ENCODE data around the gene SEPTIN6. TPM values are rescaled to one million over a fixed set of nuclear protein-coding genes. Genes with fewer than 3 reads are reported as not detected.

The SEPTIN6 gene
- polyA plus RNA-seq, 1 of the 3 experiments (the other 2 are of a cell fraction): 33.1 TPM

GRCh38 chrX:119726900-119727555 lies 34.1 kb upstream of the SEPTIN6 start:
- Histone ChIP-seq H3K36me3 (replicated peaks in 1 of 2; ENCODE audit: control insufficient read depth in 1 of 2, insufficient read depth in 2 of 2, low read length in 1 of 2) (no peaks in the 10 kb centered on the region), H3K79me2 (ENCODE audit: insufficient read depth) (no peaks in the 10 kb centered on the region), H2AFZ (ENCODE audit: low read depth) (no peak overlapping the region), H3F3A (replicated peaks; ENCODE audit: insufficient read depth) (no peaks in the 10 kb centered on the region), H3K9ac (no peak overlapping the region), H3K9me3 (no peaks in the 10 kb centered on the region), H3K27ac (ENCODE audit: low read depth in 2 of 2, low read length in 1 of 2) (no peak overlapping the region), H3K4me3 (ENCODE audit: low read depth in 2 of 2, low read length in 1 of 2) (no peak overlapping the region), H3K4me2 (no peak overlapping the region), H3K4me1 (ENCODE audit: control insufficient read depth in 1 of 2, insufficient read depth in 2 of 2, low read depth in 1 of 2, low read length in 1 of 2) (no peaks in the 10 kb centered on the region), H4K20me1 (ENCODE audit: insufficient read depth) (no peaks in the 10 kb centered on the region), H3K27me3 (ENCODE audit: insufficient read depth) (peaks cover 19% of the 10 kb centered on the region; the same call in 1 of the 2 replicates), H3K9me2 (no peaks in the 10 kb centered on the region)
- POLR2A ChIA-PET: no interaction called here
- 39% methylated on average over 6 of the region's 7 CpGs for WGBS (ENCODE audit: low lambda C conversion rate)
- CTCF ChIA-PET: interaction anchor here (1.6 to 4.2 kb wide), 2 partner anchors 22 to 210 kb away, joined by 6 to 31 read pairs; no protein-coding TSS in a partner anchor
- DNase-seq: no peak
- no peak for TF ChIP-seq EP300 (IDR thresholded peaks at IDR 0.05; ENCODE audit: borderline replicate concordance in 1 of 2, low read depth in 1 of 2, low read length in 1 of 2)
- TF ChIP-seq PBX3 (IDR thresholded peaks at IDR 0.05): no peak
- TF ChIP-seq ZBTB33 (IDR thresholded peaks at IDR 0.05; ENCODE audit: borderline replicate concordance, low read depth): no peak

- no peak for DNase-seq
- Histone ChIP-seq H3K27ac (ENCODE audit: low read depth in 2 of 2, low read length in 1 of 2) (no peak overlapping the region), H3K4me1 (ENCODE audit: control insufficient read depth in 1 of 2, insufficient read depth in 2 of 2, low read depth in 1 of 2, low read length in 1 of 2) (no peaks in the 10 kb centered on the region), H3K4me3 (ENCODE audit: low read depth in 2 of 2, low read length in 1 of 2) (no peak overlapping the region), H4K20me1 (ENCODE audit: insufficient read depth) (no peaks in the 10 kb centered on the region), H3K9ac (no peak overlapping the region), H3F3A (replicated peaks; ENCODE audit: insufficient read depth) (no peaks in the 10 kb centered on the region), H3K79me2 (ENCODE audit: insufficient read depth) (no peaks in the 10 kb centered on the region), H3K36me3 (replicated peaks in 1 of 2; ENCODE audit: control insufficient read depth in 1 of 2, insufficient read depth in 2 of 2, low read length in 1 of 2) (no peaks in the 10 kb centered on the region), H3K27me3 (ENCODE audit: insufficient read depth) (no peaks in the 10 kb centered on the region; the same call in 1 of the 2 replicates), H3K9me2 (no peaks in the 10 kb centered on the region), H3K9me3 (no peaks in the 10 kb centered on the region), H2AFZ (ENCODE audit: low read depth) (no peak overlapping the region), H3K4me2 (no peak overlapping the region)
- no peak for TF ChIP-seq GABPA (IDR thresholded peaks at IDR 0.05; ENCODE audit: low read depth)
- CTCF ChIA-PET: no interaction called here
- POLR2A ChIA-PET: no interaction called here
- WGBS (ENCODE audit: low lambda C conversion rate): 47% methylated on average over 2 of the region's 2 CpGs
Measured at GRCh38 chrX:119721926-119722325, 29.0 kb upstream of the SEPTIN6 start.

GRCh38 chrX:119721487-119721886 lies 28.5 kb upstream of the SEPTIN6 start:
- H3K27me3 ChIP-seq (ENCODE audit: insufficient read depth): no peaks in the 10 kb centered on the region; the same call in 1 of the 2 replicates
- no peak overlapping the region for H3K9ac ChIP-seq
- H3K4me3 ChIP-seq (ENCODE audit: low read depth in 2 of 2, low read length in 1 of 2): no peak overlapping the region
- 37% methylated on average over 5 of the region's 6 CpGs for WGBS (ENCODE audit: low lambda C conversion rate)
- no peaks in the 10 kb centered on the region for H3K9me2 ChIP-seq
- no peaks in the 10 kb centered on the region for H3F3A ChIP-seq (replicated peaks; ENCODE audit: insufficient read depth)
- no peak for TF ChIP-seq TEAD4 (IDR thresholded peaks at IDR 0.05; ENCODE audit: borderline replicate concordance, insufficient read depth)
- no peak for TF ChIP-seq NFIC (IDR thresholded peaks at IDR 0.05; ENCODE audit: borderline replicate concordance)
- no peak for TF ChIP-seq TAF1 (IDR thresholded peaks at IDR 0.05; ENCODE audit: borderline replicate concordance, low read depth, low read length)
- TF ChIP-seq FOXJ3 (CRISPR knock-in tag; IDR thresholded peaks at IDR 0.05): no peak
- no peak for TF ChIP-seq JUND (IDR thresholded peaks at IDR 0.05)
- no peak for TF ChIP-seq SMC3 (IDR thresholded peaks at IDR 0.05; ENCODE audit: low read depth, low read length)
- no peaks in the 10 kb centered on the region for H3K36me3 ChIP-seq (replicated peaks in 1 of 2; ENCODE audit: control insufficient read depth in 1 of 2, insufficient read depth in 2 of 2, low read length in 1 of 2)
- no peak overlapping the region for H3K27ac ChIP-seq (ENCODE audit: low read depth in 2 of 2, low read length in 1 of 2)
- H3K4me1 ChIP-seq (ENCODE audit: control insufficient read depth in 1 of 2, insufficient read depth in 2 of 2, low read depth in 1 of 2, low read length in 1 of 2): no peaks in the 10 kb centered on the region
- CTCF ChIA-PET: interaction anchor here (0.8 to 1.0 kb wide), 2 partner anchors 9 to 112 kb away, joined by 3 to 5 read pairs; no protein-coding TSS in a partner anchor
- no peaks in the 10 kb centered on the region for H3K9me3 ChIP-seq
- DNase-seq: no peak
- H4K20me1 ChIP-seq (ENCODE audit: insufficient read depth): no peaks in the 10 kb centered on the region
- no peak overlapping the region for H2AFZ ChIP-seq (ENCODE audit: low read depth)
- H3K4me2 ChIP-seq: no peak overlapping the region
- POLR2A ChIA-PET: no interaction called here
- no peaks in the 10 kb centered on the region for H3K79me2 ChIP-seq (ENCODE audit: insufficient read depth)

All from SK-N-SH (cell line).